ENCODE results near the gene APEX1.
A peak's percentile ranks its signal among the peaks of the same experiment; 100 is the strongest.
"Not testable (repeated sequence)": the region's sequence is repeated elsewhere in the genome, so short reads cannot be mapped to it uniquely, and the experiment has no call there.

APEX1 gene

DNA sequence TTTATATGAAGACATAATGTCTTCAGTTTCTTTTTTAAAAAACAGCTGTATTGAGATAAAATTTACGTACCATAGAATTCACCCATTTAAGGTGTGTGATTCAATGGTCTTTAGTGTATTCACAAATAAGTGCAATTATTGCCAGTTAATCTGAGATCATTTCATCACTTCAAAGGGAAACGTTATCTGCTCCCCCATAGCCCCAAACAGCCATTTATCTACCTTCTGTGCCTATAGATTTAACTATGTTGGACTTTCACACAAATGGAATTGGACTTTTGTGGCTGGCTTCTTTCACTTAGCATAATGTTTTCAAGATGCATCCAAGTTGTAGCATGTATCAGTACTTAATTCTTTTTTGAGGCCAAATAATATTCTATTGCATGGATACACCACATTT is 23.9 kb downstream of the APEX1 start:
- no peak for DNase-seq

DNA sequence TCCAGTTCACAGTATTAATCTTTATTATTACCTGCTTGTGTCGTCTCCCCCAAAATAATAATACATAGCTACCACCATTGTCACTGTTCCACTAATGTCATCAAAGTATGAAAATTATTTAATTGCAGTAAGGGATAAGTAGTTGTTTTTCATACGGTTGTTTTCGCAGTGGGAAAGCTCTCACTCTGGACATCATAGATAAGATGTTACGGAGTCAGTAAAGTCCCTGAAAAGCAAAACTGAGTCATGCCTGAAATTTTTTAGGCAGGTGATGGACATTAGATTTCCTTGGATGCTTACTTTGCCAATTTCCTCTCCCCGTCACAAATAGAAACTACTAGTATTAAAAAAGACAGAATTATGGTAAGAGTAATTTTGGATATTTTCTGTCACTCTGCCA is 27.4 kb downstream of the APEX1 start:
- DNase-seq = no peak

DNA sequence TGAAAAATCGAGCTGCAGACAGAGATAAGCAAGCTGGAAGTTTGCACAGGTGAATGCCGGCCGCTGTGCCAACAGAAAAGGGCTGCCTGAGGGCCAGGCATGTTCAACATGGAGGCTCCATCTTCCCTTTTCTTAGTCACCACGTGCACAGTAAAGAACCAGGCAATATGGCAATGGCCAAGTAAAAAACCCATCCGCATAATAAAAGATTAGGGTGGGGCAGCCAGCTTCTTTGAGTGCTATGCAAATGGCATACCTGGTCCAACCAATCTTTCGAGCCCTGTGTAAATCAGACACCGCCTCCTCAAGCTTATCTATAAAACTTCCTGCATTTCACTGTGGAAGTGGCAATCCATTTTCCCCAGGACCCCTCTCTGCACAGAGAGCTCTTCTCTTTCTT is 30.9 kb downstream of the APEX1 start:
- DNase-seq = no peak

DNA sequence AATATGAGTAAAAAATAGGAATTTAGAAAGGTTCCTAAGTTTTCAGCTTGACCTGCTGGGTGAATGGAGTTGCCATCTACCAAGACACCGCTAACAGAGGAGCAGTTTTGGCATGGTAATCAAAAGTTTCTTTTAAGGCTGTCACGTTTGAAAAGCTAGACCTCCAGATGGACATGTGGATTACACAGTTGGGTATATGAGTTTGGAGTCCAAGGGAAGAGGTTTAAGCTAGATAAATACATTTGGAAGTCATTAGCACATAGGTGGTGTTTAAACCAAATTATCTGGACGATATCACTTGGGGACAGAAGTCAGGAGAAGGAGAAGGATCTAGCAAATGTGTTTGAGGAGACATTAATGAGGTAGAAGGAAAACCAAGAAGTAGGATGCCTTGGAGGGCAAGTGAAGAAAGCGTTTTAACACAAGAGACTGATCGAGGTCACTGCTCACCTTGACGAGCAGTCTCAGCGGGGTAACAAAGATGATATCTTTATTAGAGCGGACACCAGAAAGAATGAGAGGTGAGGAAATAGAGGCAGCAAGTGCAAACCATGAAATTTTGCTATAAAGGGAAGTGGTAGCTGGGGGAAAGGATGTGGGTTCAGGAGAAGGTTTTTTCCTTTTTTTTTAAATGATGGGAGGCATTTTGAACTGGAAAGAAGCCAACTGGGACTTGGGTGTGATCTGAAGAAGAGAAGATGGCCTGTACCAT is 31.8 kb downstream of the APEX1 start:
- DNase-seq = no peak

DNA sequence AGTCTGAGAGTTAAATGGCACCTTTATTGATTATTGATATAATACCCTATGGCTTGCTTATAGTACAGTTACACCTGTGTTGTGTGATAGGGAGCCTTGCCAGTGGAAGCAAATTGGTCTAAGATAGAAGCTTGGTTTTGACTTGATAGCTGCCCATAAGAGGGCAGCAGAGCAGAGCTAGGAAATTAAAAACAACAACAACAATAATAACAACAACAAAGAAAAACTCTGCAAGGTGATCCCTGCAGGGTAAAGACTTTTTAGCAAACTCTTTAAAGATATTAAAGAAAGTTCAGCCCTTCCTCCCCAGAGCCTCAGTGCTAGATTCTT is 32.3 kb downstream of the APEX1 start:
- no peak for DNase-seq

DNA sequence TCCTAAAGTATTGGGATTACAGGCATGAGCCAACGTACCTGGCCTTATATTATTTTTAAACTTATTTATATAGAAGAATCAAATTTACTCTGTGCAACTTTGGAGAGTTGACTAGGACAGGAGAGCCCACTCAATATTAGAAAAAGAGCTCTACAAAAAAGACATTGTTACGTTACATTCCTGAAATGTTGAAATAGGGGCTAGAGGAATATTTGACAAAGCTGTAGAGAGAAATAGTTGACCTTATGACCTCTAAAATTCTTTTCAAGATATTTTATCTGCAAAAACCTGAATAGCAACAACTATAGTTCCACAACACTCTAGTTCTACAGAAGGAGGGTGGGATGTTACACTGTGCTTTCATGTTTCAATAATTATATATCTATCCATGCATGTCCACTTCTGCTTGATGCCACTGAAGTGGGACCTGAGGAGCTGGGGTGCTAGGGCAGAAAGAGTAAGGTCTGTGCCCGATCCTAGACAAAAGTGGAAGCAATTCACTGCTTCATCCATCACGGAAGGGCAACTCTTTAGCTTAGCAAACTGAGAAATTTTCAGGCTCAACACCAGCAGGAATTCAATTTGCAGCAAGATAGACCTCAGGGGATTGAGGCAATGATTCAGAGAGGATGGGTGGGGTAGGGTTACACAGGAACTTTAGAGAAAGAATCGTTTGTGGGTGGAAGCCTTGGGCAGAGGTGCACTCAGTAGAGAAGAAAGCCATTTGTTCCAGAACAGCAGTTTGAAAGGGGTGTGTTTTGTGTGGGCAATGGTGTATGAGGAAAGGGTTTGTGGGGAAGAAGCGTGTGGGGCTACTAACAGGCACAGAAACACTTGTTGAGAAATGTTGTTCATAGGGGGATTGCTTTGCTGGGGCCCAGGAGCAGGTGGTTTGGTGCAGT is 34.3 kb downstream of the APEX1 start:
- DNase-seq = no peak

DNA sequence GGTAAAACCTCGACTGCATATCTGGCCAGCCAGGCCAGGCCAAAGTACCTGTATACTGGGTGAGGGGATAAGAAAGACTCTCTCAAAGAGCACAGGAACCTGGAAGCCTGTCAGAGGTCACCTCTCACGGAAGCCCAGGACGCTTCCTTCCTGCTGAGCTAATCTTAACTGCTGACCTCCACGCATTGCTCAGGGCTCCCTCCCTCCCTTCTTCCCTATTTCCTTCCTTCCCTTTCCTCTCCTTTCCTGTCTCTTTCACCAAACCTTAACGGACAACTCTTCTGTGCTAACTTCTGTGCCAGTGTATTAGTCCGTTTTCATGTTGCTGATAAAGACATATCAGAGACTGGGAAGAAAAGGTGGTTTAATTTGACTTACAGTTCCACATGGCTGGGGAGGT is 35.5 kb downstream of the APEX1 start:
- DNase-seq = no peak

DNA sequence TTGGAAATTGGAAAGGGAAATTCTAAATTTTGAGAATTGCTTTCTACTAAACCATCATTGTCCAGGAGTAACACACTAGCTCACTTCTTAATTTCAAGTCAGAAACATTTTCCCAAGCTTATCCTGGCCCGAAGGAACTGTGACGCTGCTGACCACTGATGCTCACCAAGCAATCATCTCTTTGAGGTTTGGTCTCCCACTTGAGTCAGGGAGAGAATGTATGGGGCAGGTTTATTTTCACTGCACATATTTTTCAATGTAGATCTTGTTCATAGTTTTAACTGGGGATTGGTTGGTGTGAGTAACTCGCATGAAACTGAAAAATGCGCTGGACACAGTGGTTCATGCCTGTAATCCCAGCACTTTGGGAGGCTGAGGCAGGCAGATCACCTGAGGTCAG is 37.5 kb downstream of the APEX1 start:
- no peak for DNase-seq

DNA sequence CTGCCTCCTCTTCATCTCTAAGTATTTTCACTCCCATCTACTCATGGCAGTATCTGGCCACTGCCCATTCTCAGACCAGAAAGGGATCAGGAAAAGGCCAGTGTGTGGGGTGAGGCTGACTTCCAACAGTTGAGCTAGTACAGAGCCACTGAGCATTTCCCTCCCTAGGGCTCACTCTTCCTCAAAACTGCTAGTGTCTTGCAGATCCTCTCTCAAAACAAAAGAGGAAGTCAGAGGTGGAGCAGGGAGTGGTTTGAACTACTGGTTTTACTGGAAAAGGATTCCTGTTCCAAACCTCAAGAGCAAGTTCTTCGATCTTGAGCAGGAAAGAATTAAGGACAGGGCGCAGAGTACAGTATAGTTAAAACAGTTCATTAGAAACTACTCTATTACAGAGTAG is 38.6 kb downstream of the APEX1 start:
- DNase-seq = no peak

DNA sequence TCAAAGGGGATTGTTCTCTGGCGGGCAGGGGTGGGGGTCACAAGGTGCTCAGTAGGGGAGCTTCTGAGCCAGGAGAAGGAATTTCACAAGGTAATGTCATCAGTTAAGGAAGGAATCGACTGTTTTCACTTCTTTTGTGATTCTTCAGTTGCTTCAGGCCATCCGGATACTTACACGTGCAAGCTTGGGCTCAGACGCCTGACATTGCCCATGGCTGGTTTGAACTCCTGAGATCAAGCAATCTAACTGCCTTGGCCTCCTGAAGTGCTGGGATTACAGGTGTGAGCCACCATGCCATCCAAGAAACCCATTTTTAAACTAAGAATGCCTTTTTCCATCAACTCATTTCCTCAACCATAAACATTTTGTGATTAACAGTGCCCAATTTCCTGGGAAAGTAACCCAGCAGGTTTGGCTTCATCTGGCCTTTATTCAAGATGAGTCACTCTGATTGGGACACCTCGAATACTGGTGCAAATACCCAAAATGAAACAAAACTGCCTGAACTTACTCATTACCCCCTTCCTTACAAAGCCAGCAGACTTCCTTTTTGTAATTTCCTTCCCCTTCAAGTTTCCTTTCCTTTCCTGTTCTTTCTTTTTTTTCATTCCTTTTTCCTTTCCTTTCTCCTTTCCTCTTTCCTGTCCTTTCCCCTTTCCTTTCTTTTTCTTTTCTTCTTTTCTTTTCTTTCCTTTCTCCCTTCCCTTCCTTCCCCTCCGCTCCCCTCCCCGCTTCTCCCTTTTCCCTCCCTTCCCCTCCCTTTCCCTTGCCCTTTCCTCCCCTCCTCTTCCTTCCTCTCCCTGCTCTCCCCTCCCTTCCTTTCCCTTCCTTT is 40.1 kb downstream of the APEX1 start:
- DNase-seq = peak; percentile 47

DNA sequence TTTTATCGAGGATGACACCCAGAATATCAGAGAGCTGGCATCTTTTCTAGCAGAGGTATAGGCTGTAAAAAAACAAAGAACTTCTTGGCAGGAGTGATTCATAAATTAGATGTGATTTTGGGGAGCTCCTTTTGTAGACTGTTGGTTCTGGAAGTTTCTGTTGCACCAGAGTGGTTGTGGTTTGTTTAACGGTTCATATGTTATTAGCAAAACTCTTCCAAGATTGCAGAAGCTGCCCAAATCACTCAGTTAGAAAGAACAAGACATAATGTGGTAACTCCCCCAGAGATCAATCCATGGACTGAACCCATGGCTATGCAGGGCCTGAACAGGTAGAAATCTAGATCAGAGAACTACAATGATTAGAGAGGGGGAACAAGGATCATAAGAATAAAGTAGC is 43.6 kb downstream of the APEX1 start:
- DNase-seq = no peak

DNA sequence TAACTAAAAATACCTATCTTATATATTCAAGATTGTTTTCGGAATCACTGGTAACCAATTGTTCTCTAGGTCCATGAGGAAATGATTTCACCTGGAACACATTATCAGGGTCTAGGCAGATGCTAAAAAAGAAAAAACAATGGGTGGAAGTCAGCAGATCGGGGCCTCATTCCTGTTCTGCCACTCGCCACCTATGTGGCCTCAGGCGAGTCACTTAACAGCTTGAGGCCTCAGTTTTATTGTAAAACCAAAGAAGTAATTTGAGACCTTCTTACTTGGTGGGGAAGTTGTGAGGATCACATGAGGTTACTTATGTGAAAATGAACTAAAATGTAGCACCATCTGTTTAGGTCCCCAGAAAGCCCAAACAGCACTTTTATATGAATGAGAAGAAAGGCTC is 44.1 kb downstream of the APEX1 start:
- DNase-seq = no peak

DNA sequence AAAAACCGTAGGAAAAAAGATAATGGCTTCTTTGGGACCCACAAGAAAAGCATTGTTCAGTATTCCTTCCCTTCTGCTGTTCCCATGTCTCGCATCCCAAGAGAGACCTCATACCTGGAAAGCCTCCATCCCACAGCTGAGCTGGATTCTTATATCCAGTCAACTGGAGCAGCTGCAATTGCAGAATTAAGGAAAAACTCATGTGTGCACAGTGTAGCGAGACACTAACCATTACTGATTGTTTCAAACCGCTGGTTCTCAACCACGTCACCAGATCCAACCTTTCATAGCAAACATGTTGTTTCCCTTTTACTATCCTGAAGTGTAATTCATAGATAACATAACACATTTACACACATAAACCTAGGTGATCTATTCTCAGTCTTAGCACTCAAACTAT is 44.9 kb downstream of the APEX1 start:
- DNase-seq = no peak

DNA sequence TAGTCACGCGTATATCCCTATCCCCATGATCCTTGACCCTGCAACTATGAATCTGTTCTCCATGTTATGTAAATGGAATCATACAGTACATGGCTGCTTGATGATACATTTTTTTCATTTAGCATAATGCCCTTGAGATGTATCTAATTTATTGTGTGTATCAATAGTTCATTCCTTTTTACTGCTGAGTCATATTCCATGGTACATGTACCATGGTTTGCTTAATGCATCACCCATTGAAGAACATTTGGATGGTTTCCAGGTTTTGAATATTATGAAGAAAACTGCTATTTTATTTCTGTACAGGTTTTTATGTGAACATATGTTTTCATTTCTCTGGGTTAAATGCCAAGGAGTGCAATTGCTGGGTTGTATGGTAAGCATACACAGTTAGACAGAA is 46.3 kb downstream of the APEX1 start:
- DNase-seq = no peak

DNA sequence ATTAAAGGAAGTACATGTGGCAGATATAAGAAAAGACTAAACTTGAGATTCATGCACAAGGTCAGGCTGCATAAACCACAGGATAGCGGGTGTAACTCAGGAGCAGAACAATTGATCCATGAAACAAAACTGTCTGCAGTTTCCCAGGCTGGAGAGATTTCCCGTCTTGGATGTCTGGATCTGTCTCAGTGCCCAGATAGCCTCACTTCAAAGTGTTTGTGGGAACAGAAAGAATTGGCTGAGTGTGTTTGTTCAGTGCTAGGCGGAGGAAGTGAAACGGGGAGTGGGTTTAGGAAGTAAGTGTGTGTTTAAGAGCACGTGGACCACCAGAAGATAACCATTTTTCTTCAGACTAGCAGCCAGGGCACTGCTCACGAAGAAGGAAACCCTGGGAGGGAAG is 48.9 kb downstream of the APEX1 start:
- no peak for DNase-seq

DNA sequence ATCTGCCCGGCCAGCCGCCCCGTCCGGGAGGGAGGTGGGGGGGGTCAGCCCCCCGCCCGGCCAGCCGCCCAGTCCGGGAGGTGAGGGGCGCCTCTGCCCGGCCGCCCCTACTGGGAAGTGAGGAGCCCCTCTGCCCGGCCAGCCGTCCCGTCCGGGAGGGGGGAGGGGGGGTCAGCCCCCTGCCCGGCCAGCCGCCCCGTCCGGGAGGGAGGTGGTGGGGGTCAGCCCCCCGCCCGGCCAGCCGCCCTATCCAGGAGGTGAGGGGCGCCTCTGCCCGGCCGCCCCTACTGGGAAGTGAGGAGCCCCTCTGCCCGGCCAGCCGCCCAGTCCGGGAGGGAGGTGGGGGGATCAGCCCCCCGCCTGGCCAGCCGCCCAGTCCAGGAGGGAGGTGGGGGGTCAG is 51.2 kb downstream of the APEX1 start:
- not testable (repeated sequence) for DNase-seq

DNA sequence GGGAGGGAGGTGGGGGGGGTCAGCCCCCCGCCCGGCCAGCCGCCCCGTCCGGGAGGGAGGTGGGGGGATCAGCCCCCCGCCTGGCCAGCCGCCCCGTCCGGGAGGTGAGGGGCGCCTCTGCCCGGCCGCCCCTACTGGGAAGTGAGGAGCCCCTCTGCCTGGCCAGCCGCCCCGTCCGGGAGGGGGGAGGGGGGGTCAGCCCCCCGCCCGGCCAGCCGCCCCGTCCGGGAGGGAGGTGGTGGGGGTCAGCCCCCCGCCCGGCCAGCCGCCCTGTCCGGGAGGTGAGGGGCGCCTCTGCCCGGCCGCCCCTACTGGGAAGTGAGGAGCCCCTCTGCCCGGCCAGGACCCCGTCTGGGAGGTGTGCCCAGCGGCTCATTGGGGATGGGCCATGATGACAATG is 51.7 kb downstream of the APEX1 start:
- DNase-seq = not testable (repeated sequence)
